ENCODE results near the gene TSHZ2.
A peak's percentile ranks its signal among the peaks of the same experiment; 100 is the strongest.

Gene TSHZ2

DNA sequence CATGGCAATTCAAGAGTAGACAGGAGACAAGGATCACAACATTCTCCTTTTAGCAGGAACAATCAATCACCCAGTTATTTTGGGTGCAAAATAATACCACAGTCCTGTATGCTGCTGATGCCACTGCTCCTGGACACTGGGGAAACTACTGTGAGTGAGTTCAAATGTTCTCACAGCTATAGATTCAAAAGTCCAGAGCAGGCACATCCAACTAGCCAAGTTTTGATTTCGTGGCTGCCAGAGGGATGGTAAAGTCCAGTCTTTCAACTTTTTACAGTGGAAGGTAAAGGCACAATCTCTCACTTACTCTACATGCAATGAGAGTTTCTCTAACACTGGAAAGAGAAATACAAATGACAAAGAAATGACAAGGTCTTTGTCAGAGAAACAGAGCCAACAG, 26.9 kb upstream of the TSHZ2 start:
- DNase-seq (ENCODE audit: low read depth) = no peak
- TF ChIP-seq, protein P1, sequence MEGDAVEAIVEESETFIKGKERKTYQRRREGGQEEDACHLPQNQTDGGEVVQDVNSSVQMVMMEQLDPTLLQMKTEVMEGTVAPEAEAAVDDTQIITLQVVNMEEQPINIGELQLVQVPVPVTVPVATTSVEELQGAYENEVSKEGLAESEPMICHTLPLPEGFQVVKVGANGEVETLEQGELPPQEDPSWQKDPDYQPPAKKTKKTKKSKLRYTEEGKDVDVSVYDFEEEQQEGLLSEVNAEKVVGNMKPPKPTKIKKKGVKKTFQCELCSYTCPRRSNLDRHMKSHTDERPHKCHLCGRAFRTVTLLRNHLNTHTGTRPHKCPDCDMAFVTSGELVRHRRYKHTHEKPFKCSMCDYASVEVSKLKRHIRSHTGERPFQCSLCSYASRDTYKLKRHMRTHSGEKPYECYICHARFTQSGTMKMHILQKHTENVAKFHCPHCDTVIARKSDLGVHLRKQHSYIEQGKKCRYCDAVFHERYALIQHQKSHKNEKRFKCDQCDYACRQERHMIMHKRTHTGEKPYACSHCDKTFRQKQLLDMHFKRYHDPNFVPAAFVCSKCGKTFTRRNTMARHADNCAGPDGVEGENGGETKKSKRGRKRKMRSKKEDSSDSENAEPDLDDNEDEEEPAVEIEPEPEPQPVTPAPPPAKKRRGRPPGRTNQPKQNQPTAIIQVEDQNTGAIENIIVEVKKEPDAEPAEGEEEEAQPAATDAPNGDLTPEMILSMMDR (conservative IDR thresholded peaks at IDR 0.05; ENCODE audit: low read length) = no peak
- H3K4me3 ChIP-seq (ENCODE audit: low read length) = no peak overlapping the region

GRCh38 chr20:52945862-52946522, 26.2 kb upstream of the TSHZ2 start:
- DNase-seq (ENCODE audit: low read depth) = no peak
- TF ChIP-seq, protein P1 (conservative IDR thresholded peaks at IDR 0.05; ENCODE audit: low read length) = no peak

GRCh38 chr20:52948491-52948890, 23.7 kb upstream of the TSHZ2 start:
- TF ChIP-seq, protein P1 (conservative IDR thresholded peaks at IDR 0.05; ENCODE audit: low read length) = no peak
- no peak overlapping the region for H3K4me3 ChIP-seq (ENCODE audit: low read length)
- no peak for DNase-seq (ENCODE audit: low read depth)

More at GRCh38 chr20:52945862-52946522, 26.2 kb upstream of the TSHZ2 start:
- H3K4me3 ChIP-seq (ENCODE audit: low read length) = no peak overlapping the region

GRCh38 chr20:52953020-52953419, 19.1 kb upstream of the TSHZ2 start:
- H3K4me3 ChIP-seq (ENCODE audit: low read length) = no peak overlapping the region
- TF ChIP-seq, protein P1 (conservative IDR thresholded peaks at IDR 0.05; ENCODE audit: low read length) = no peak
- DNase-seq (ENCODE audit: low read depth) = peak; percentile 51

DNA sequence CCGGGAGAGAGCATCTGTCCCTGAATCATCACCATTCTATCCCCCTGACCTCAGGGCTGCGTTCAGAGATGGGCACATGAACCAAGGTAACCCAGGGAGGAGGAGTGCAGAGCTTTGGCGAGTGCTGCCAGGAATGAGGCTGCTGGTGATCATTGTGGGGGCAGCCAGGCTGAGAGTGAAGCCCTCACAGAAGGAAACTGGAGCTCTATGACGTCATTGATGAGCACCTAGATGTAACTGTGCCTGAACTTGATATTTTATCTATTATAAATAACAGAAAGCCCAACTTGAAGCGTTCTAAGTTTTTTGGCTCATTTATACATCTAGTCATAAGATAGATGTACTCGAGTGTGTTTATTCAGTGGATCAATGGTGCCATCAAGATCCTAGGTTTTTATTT, 17.3 kb upstream of the TSHZ2 start:
- DNase-seq (ENCODE audit: low read depth) = no peak
- H3K4me3 ChIP-seq (ENCODE audit: low read length) = no peak overlapping the region
- TF ChIP-seq, protein P1 (conservative IDR thresholded peaks at IDR 0.05; ENCODE audit: low read length) = no peak

DNA sequence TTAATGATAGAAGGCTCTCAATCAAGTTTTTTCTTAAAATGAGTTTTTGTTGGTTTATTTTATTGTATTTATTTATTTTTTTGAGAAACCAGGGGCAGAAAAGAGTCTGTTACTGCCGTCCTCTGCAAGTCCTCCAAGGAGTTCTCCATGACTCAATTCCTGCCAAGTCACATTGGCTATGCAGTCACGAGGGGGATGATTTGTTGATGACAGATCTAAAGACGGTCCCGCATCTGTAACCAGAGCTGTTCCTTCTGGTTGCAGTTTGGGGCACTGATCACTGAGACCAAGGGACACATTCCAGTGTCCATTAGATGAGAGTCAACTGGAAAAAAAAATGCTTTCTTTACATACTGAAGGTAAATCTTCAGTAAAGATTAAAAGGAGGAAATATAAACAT, 13.9 kb upstream of the TSHZ2 start:
- H3K4me3 ChIP-seq (ENCODE audit: low read length) = no peak overlapping the region
- no peak for DNase-seq (ENCODE audit: low read depth)
- TF ChIP-seq, protein P1 (conservative IDR thresholded peaks at IDR 0.05; ENCODE audit: low read length) = no peak

GRCh38 chr20:52959125-52959524, 13.0 kb upstream of the TSHZ2 start:
- DNase-seq (ENCODE audit: low read depth) = no peak
- no peak overlapping the region for H3K4me3 ChIP-seq (ENCODE audit: low read length)
- TF ChIP-seq, protein P1 (conservative IDR thresholded peaks at IDR 0.05; ENCODE audit: low read length) = no peak
